Right renal cortex interstitium (tissue), 3 donors: ENCODE results near the gene ANKRD18A. TPM values are rescaled to one million over a fixed set of nuclear protein-coding genes. Genes with fewer than 3 reads are reported as not detected.
"Not testable (repeated sequence)": the region's sequence is repeated elsewhere in the genome, so short reads cannot be mapped to it uniquely, and the experiment has no call there.

Experiments used
- DNase-seq, 3 donors: peaks; one replicate each; pipeline ENCODE4 v3.0.0-alpha.2; 2013; ENCODE audit warnings: low read depth in 3 of 3, low spot score in 2 of 3
- polyA plus RNA-seq, 3 donors: library from polyadenylated mRNA; unstranded; fragments of 120-200 nt; gene quantifications; one replicate each; pipeline ENCODE4 v1.2.1, GENCODE V29; 2013; ENCODE audit not compliant: insufficient read length in 3 of 3

The ANKRD18A gene
- polyA plus RNA-seq, 3 donors: 3.2 to 3.5 (median 3.4) TPM

- no peak for DNase-seq
Measured at GRCh38 chr9:38629511-38629910, 9.1 kb upstream of the ANKRD18A start.

DNA sequence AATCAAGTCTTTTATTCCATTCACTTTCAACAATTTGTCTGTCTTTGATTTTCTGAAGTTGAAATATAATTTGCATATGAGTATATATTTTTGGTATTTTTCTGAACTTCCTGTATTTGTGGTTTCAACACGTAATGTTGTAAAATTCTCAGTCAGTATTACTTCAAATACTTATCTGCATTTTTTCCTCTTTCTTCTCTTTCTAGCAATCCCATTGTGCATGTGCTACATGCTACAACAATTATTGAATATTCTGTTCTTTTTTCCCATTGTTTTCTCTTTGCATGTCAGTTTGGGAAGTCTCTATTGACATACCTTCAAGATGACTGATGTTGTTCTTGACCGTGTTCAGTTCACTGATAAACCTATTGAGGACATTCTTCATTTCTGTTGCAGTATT lies 5.6 kb upstream of the ANKRD18A start:
- no peak for DNase-seq

- DNase-seq: no peak
Measured at GRCh38 chr9:38622951-38623350, 2.6 kb upstream of the ANKRD18A start.

DNA sequence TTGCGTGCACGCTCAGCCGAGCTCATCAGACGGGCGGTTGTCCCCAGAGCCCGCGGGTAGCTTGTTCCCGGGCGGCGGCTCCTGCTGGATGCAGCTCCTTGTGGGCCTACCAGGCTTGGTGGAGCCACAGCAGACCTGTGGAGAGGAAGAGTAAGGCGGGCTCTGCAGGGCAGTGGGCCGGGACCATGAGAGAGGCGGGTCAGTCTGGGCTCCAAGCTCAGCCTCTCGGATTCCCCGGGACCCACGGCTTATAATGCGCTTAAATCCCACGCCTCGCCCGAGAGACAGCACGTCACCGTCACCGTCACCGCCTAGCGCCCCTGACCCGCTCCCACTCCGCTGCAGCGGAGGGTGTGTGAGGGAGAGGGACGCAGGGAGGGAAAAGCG lies 1.9 kb upstream of the ANKRD18A start:
- no peak for DNase-seq

DNA sequence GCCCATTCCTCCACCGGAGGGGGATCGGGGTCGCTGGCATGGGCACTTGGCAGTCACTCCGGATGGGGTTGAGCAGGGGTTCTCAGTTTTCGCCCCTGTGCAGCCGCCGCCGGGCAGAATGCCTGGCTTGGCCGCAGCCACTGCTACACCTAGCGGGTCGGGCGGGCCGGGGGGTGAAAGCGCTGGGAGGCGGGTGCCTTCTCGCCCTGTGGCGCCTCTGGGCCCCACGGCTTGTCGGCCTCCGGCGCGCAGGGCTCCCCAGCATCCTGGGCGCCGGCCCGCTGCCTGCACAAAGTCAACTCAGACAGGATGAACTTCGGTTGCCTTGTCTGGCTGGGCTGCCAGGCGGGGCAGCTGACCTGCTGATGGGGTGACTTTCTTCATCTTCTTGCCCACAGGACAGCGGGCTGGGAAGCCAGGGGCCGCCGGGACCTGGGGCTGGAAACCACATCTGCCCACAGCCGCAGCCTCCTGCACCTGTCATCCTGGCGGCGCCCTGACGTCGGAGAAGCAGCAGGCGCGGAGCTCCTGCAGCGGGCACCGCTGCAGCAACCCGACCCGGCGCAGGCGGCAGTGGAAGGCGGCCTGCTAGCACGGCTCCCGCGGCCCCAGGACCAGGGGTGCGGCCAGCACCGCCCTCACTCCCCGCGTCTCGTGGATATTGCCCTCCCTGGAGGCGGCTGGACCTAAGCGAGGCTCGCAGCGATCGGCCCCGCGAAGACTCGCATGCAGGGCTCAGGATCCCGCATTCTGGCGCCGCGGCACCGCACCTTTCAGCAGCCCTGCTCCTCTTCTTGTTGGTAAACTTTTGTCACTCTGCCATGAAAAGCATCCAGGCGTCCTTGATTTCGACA lies 1.3 kb upstream of the ANKRD18A start:
- DNase-seq: no peak

DNA sequence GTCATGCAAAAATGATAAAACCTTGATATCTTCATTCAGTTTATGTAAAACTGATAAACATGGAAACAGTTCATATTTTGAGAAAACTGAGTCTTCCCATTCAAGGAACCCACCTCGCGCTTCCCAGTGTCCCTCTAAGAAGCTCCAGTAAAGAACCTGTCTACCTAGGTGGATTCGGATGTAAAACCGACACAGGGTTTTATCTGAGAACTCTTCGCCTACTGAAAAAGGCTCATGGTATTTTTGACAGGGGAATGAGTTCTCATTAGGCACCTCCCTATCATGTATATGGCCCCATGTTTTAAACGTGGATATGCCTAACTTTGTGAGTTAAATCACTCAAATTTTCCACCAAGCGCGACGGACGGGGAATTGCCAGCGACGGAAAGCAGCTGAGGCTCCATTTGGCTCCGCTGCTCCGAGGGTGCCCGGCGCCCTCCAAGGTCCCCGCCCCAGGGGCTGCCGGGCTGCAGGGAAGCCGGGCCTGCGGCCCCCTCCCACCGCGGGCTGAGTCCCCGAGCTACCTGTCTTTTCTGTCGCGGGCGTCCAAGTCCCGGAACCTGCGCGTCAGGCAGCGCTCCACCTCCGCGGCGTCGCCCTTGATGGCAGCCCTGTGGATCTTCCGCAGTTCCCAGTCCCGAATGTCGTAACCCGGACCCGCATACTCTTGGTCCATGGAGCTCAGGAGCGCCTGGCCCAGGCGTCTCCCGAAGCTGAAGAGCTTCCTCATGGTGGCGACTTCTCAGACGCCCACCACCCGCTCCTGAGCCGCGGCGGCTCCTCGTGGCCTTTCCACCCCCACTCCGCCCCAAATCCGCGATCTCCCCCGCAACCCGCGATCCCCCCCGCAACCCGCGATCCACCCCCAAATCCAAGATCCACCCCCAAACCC lies 594 bp downstream of the ANKRD18A start:
- DNase-seq: no peak

DNA sequence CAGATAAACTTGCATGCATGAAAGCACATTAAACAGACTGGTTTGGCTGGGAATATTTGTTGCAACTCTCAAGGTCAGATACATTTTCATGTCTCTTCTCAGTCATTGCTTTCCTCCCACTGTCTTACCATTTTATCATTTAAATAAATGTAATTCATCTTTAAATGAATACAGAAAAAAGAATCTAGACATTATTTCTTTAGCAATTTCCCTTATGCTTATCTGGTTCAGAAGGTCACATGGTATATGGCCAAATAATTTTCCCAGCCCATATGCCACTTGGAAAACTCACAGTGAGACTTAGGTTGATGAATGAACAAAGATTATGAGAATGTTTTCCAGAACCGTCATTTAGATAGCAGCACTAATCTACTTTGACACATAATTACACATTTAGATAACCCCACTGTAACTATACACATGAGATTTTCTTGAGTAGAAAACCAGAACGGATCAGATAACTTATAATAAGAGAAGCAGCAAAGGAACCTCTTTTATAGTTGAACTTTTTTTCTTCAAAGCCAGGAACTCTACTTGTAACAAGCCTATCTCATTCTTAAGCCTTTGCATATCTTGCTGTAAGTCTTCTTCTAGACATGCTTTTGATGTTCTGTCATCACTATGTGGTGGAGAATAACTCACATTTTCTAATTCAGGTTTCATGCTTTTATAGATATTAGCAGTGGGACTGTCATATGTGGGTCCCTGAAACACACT lies 22.2 kb downstream of the ANKRD18A start:
- DNase-seq: not testable (repeated sequence)

DNA sequence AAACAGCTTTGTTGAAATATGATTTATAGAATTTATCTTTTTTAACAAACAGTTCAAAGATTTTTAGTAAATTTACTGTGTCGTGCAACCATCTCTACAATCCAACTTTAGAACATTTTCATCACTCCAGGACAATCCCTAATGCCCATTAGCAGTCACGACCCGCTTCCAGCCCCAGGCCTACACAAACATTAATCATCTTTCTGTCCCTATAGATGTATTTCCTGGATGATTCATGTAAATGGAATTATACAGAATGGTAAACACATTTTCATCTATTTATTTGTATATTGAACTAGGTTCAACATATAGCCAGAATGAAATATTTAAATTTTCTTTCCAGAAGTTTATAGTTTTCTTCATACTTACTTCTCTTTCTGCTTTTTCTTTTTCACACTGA lies 25.3 kb downstream of the ANKRD18A start:
- not testable (repeated sequence) for DNase-seq

GRCh38 chr9:38591346-38592063 lies 28.9 kb downstream of the ANKRD18A start:
- not testable (repeated sequence) for DNase-seq

DNA sequence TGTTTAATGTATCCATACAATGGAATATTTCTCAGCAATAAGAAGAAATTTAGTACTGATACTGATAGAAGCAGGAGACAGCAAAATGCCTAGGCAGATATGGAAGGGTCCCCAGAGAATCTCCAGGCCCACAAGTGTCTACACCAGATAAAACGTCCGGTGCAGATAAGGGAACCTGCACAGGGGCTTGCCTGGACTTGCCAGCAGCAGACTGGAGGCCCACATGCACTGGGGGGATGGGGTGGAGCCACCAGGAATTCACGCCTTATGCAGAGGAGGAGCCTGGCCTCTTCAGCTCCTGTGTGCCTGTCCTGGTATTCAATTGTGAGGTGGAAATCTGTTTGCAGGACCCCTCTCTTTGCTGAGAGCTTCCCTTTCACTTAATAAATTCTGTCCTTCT lies 36.6 kb downstream of the ANKRD18A start:
- DNase-seq: not testable (repeated sequence)

DNA sequence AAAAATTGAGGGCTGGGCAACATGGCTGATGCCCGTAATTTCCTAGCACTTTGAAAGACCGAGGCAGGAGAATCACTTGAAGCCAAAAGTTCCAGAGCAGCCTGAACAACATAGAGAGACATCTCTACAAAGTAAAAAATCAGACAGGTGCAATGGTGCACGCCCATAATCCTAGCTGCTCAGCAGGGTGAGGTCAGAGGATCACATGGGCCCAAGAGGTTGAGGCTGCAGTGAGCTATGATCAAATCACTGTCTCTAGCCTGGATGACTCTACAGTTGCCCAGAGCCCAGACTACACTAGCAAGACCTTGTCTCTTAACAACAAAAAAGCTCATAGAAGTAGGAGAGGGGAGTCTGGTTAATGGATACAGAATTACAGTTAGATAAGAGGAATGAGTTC lies 40.3 kb downstream of the ANKRD18A start:
- not testable (repeated sequence) for DNase-seq

DNA sequence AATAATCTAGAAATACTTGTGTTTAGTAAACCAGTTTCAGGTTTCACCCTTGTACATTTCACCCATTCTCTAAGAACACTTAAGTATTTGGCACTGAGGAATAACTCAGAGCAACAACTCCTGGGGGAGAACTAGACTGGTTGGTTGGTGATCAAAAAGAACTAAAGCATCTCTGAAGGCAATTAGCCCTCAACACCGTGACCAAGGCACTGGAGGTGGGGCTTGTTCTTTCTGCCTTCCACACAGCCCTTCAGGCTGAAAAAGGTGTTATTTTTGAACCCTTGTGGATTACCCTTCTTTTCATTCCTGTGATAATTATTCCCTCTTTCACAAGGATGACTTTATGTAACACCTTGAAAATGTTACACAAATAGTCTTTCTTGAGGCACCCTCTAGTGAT lies 44.2 kb downstream of the ANKRD18A start:
- not testable (repeated sequence) for DNase-seq

- not testable (repeated sequence) for DNase-seq
Measured at GRCh38 chr9:38566048-38566447, 54.3 kb downstream of the ANKRD18A start.

- DNase-seq: not testable (repeated sequence)
Measured at GRCh38 chr9:38565178-38565577, 55.2 kb downstream of the ANKRD18A start.

DNA sequence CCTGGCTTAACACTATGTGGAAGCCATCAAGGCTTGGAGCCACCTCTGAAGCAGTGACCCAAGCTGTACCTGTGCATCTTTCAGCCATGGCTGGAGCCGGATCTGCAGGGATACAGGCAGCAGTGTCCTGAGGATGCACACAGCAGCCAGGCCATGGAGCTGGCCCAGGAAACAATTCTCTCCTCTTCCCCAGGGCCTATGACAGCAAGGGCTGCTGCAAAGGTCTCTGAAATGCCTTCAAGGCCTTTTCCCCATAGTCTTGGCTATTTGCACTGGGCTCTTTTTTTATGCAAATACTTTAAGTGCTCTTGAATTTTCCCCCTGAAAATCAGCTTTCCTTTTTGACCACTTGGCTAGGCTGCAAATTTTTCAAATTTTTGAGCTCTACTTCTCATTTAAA lies 56.5 kb downstream of the ANKRD18A start:
- DNase-seq: not testable (repeated sequence)

DNA sequence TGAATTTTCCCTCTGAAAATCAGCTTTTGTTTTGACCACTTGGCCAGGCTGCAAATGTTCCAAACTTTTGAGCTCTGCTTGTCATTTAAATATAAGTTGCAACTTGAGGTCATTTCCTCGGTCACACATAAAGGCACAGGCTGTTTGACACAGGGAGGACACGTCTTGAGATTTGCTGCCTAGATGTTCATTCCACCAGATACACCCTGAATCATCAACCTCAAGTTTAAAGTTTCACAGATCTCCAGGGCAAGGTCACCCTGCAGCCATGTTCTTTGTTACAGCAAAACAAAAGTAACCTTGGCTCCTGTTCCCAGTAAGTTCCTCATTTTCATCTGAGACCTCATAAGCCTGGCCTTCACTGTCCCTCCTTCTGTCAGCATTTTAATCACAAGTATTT lies 59.3 kb downstream of the ANKRD18A start:
- not testable (repeated sequence) for DNase-seq

GRCh38 chr9:38559172-38559571 lies 61.2 kb downstream of the ANKRD18A start:
- not testable (repeated sequence) for DNase-seq

DNA sequence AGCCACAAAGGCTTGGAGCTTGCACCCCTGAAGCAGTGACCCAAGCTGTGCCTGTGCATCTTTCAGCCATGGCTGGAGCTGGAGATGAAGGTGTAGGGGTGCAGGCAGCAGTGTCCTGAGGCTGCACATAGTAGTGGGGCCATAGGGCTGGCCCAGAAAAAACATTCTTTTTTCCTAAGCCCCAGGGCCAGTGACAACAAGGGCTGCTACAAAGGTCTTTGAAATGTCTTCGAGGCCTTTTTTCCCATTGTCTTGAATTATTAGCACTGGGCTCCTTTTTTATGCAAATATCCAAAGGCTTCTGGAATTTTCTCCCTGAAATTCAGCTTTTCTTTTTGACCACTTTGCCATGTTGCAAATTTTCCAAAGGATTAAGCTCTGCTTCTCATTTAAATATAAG lies 62.6 kb downstream of the ANKRD18A start:
- DNase-seq: not testable (repeated sequence)

- not testable (repeated sequence) for DNase-seq
Measured at GRCh38 chr9:38554966-38555365, 65.4 kb downstream of the ANKRD18A start.

GRCh38 chr9:38553019-38553418 lies 67.4 kb downstream of the ANKRD18A start:
- DNase-seq: not testable (repeated sequence)
